ENCODE measurements around the gene HOOK2. TPM values are rescaled to one million over a fixed set of nuclear protein-coding genes. Genes with fewer than 3 reads are reported as not detected.
"Not testable (repeated sequence)": the region's sequence is repeated elsewhere in the genome, so short reads cannot be mapped to it uniquely, and the experiment has no call there.

The HOOK2 gene
- total and polyA plus RNA-seq, 12 donors: 29.7 to 173 (median 57.8) TPM

DNA sequence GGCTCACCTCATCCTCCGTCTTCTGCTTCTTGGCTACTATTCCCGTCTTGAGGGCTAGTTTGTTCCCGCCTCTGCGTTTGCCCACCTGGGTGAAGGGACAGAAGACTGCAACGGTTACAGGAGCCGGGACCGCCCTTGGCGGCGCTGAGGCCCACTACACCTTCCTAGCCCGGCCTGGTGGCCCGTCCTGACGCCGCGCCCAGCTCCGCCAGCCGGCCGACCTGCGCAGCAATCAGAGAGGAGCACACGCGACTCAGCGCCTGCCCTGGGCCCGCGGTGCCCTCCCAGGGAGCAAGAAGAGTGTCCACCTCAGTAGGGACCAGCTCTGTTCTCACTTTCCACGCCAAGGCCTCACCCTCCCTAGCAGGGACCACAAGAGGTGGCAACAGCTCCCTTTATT, 44.0 kb downstream of the HOOK2 start:
- TF ChIP-seq, protein P1, sequence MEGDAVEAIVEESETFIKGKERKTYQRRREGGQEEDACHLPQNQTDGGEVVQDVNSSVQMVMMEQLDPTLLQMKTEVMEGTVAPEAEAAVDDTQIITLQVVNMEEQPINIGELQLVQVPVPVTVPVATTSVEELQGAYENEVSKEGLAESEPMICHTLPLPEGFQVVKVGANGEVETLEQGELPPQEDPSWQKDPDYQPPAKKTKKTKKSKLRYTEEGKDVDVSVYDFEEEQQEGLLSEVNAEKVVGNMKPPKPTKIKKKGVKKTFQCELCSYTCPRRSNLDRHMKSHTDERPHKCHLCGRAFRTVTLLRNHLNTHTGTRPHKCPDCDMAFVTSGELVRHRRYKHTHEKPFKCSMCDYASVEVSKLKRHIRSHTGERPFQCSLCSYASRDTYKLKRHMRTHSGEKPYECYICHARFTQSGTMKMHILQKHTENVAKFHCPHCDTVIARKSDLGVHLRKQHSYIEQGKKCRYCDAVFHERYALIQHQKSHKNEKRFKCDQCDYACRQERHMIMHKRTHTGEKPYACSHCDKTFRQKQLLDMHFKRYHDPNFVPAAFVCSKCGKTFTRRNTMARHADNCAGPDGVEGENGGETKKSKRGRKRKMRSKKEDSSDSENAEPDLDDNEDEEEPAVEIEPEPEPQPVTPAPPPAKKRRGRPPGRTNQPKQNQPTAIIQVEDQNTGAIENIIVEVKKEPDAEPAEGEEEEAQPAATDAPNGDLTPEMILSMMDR (IDR thresholded peaks at IDR 0.05): no peak
- Histone ChIP-seq H3K27ac (no peak overlapping the region), H3K4me1 (peaks cover 13 to 46% (median 25%) of the 10 kb centered on the region in 9 donors), H3K4me3 (no peak overlapping the region), H3K9me3 (no peaks in the 10 kb centered on the region), H3K27me3 (no peaks in the 10 kb centered on the region), H3K36me3 (peaks cover 0 to 52% (median 16%) of the 10 kb centered on the region in 9 donors)
- WGBS, 2 donors: 92 to 94% methylated on average over 24 of the region's 24 CpGs
- DNase-seq (no peak), ATAC-seq (no peak)
- intact Hi-C loops (cut with DNase I): no loop called here

DNA sequence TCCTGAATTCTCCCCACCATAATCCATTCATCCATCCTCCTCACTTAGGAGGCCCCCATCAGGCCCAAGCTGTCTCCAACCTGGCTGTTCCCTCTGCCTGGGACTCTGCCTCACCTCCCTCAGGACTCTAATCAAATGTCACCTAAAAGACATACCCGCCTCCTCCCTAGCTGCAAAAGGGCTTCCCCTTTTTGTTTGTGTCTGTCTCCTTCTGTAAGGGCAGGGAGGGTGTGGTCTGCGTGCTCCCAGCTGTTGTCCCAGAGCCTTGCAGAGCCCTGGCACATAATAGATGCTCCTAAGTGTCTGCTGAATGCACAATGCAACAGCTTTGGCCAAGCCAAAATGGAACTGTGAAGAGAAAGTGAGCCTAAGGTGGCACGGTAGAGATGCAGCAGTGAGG, 45.3 kb downstream of the HOOK2 start:
- TF ChIP-seq, protein P1 (IDR thresholded peaks at IDR 0.05): no peak
- H3K36me3 ChIP-seq: peaks cover 0 to 52% (median 16%) of the 10 kb centered on the region in 9 donors
- intact Hi-C loops (cut with DNase I): no loop called here
- no peaks in the 10 kb centered on the region for H3K9me3 ChIP-seq
- H3K27me3 ChIP-seq: no peaks in the 10 kb centered on the region
- DNase-seq (no peak), ATAC-seq (no peak)
- 82 to 89% methylated on average over 3 of the region's 3 CpGs for WGBS, 2 donors
- H3K4me1 ChIP-seq: peaks cover 13 to 39% (median 23%) of the 10 kb centered on the region in 9 donors
- no peak overlapping the region for H3K27ac ChIP-seq
- H3K4me3 ChIP-seq: no peak overlapping the region

DNA sequence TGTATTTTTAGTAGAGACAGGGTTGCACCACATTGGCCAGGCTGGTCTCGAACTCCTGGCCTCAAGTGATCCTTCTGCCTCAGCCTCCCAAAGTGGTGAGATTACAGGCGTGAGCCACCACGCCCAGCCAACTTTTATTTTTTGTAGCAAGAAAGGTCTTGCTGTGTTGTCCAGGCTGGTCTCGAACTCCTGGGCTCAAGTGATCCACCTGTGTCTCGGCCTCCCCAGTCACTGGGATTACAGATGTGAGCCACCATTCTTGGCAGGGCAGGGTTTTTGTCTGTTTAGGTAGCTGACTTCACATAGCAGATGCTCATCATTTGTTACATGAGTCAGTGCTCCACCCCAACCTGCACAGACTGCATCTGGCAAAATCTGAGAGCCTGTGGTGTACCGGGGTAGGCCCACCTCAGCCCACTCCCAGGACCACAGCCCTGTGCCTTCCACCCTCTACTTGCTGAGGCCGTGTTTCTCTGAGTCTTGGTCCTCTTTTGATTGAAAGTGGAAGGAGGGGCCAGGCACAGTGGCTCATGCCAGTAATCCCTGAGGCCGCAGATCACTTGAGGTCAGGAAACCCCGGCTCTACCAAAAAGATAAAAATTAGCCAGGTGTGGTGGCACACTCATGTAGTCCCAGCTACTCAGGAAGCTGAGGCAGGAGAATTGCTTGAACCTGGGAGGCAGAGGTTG, 47.5 kb downstream of the HOOK2 start:
- peaks cover 0 to 52% (median 16%) of the 10 kb centered on the region in 9 donors for H3K36me3 ChIP-seq
- 96 to 98% methylated on average over 9 of the region's 9 CpGs for WGBS, 2 donors
- no peak for ATAC-seq

DNA sequence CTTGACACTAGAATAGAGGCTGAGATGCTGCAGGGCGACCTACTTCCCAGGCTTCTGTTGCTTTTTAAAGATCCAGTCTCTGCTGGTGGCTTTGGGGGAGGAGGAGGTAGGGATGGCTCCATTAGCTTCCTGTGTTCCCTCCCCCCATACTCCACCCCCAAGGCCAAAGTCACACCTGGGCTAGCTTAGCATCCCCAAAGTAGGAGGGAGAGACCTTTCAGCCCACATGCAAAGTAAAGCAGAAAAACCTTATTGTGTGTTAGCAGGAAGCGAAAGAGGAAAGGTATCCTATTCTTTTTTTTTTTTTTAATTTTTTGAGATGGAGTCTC, 48.4 kb downstream of the HOOK2 start:
- no peaks in the 10 kb centered on the region for H3K9me3 ChIP-seq
- intact Hi-C loops (cut with DNase I): no loop called here
- TF ChIP-seq, protein P1 (IDR thresholded peaks at IDR 0.05): no peak
- DNase-seq (no peak), ATAC-seq (no peak)
- H3K4me3 ChIP-seq: no peak overlapping the region
- peaks cover 0 to 34% (median 23%) of the 10 kb centered on the region in 9 donors for H3K4me1 ChIP-seq
- WGBS, 2 donors: 94 to 97% methylated on average over 2 of the region's 2 CpGs
- H3K36me3 ChIP-seq: peaks cover 0 to 45% (median 16%) of the 10 kb centered on the region in 9 donors
- no peak overlapping the region for H3K27ac ChIP-seq
- no peaks in the 10 kb centered on the region for H3K27me3 ChIP-seq

More for the DNA sequence above, 47.5 kb downstream of the HOOK2 start:
- Histone ChIP-seq H3K9me3 (no peaks in the 10 kb centered on the region), H3K4me3 (no peak overlapping the region), H3K27me3 (no peaks in the 10 kb centered on the region), H3K4me1 (peaks cover 6 to 41% (median 31%) of the 10 kb centered on the region in 9 donors), H3K27ac (no peak overlapping the region)
- no peak for DNase-seq
- TF ChIP-seq, protein P1 (IDR thresholded peaks at IDR 0.05): no peak
- intact Hi-C loops (cut with DNase I): no loop called here

DNA sequence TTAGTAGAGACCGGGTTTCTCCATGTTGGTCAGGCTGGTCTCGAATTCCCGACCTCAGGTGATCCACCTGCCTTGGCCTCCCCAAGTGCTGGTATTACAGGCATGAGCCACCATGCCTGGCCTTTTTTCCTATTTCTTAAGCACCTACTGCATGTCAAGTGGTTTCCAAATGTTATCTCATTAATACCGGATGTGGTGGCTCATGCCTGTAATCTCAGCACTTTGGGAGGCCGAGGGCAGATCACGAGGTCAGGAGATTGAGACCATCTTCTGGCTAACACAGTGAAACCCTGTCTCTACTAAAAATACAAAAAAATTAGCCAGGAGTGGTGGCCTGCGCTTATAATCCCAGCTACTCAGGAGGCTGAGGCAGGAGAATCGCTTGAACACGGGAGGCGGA, 49.7 kb downstream of the HOOK2 start:
- 91% methylated on average over 10 of the region's 10 CpGs for WGBS, 2 donors
- H3K4me3 ChIP-seq; H3K9me3 ChIP-seq; ATAC-seq; DNase-seq; H3K27me3 ChIP-seq; H3K27ac ChIP-seq; intact Hi-C loops (cut with DNase I): not testable (repeated sequence)
- H3K4me1 ChIP-seq: peaks cover under 1 to 35% (median 22%) of the 10 kb centered on the region in 9 donors
- peaks cover 0 to 32% (median 10%) of the 10 kb centered on the region in 9 donors for H3K36me3 ChIP-seq

Measured in heart right ventricle (tissue), 16 donors.